ENCODE results near the gene BRIP1.
"Not testable (repeated sequence)": the region's sequence is repeated elsewhere in the genome, so short reads cannot be mapped to it uniquely, and the experiment has no call there.

Gene BRIP1

GRCh38 chr17:61795546-61795945 lies 67.8 kb downstream of the BRIP1 start:
- no peak for DNase-seq

- DNase-seq, result no peak
These were observed 68.5 kb downstream of the BRIP1 start for GRCh38 chr17:61794792-61795191.

GRCh38 chr17:61794242-61794641 lies 69.1 kb downstream of the BRIP1 start:
- DNase-seq, result no peak

GRCh38 chr17:61793565-61793964 lies 69.8 kb downstream of the BRIP1 start:
- DNase-seq, result no peak

- no peak for DNase-seq
These were observed 73.5 kb downstream of the BRIP1 start for GRCh38 chr17:61789872-61790271.

GRCh38 chr17:61786088-61786487 lies 77.2 kb downstream of the BRIP1 start:
- no peak for DNase-seq

GRCh38 chr17:61784510-61784909 lies 78.8 kb downstream of the BRIP1 start:
- no peak for DNase-seq

- no peak for DNase-seq
These were observed 79.6 kb downstream of the BRIP1 start for GRCh38 chr17:61783556-61784304.

- DNase-seq, result no peak
These were observed 80.2 kb downstream of the BRIP1 start for GRCh38 chr17:61783120-61783519.

GRCh38 chr17:61782683-61783082 lies 80.6 kb downstream of the BRIP1 start:
- DNase-seq, result no peak

GRCh38 chr17:61775364-61775763 lies 88.0 kb downstream of the BRIP1 start:
- no peak for DNase-seq

GRCh38 chr17:61774724-61775123 lies 88.6 kb downstream of the BRIP1 start:
- no peak for DNase-seq

GRCh38 chr17:61774087-61774486 lies 89.2 kb downstream of the BRIP1 start:
- not testable (repeated sequence) for DNase-seq

GRCh38 chr17:61770752-61771533 lies 92.4 kb downstream of the BRIP1 start:
- no peak for DNase-seq

- DNase-seq, result no peak
These were observed 93.3 kb downstream of the BRIP1 start for GRCh38 chr17:61770043-61770442.

- no peak for DNase-seq
These were observed 94.9 kb downstream of the BRIP1 start for GRCh38 chr17:61768405-61768804.

GRCh38 chr17:61766520-61766919 lies 96.8 kb downstream of the BRIP1 start:
- no peak for DNase-seq

- DNase-seq, result no peak
These were observed 98.5 kb downstream of the BRIP1 start for GRCh38 chr17:61764846-61765245.

GRCh38 chr17:61761827-61762226 lies 101.5 kb downstream of the BRIP1 start:
- DNase-seq, result no peak

- DNase-seq, result no peak
These were observed 104.0 kb downstream of the BRIP1 start for GRCh38 chr17:61759362-61759761.

GRCh38 chr17:61758430-61758829 lies 104.9 kb downstream of the BRIP1 start:
- DNase-seq, result no peak

- DNase-seq, result no peak
These were observed 106.2 kb downstream of the BRIP1 start for GRCh38 chr17:61757168-61757567.

- DNase-seq, result no peak
These were observed 106.8 kb downstream of the BRIP1 start for GRCh38 chr17:61756561-61756960.

GRCh38 chr17:61755668-61756067 lies 107.7 kb downstream of the BRIP1 start:
- no peak for DNase-seq

Data from activated CD4-positive, alpha-beta T cell treated with anti-CD3 and anti-CD28 coated beads, Interleukin-2, amount 50 U/mL, for 48 hours (primary cell).